GM21529 (cell line): ENCODE results near the gene ADAMTSL2.

Experiments used
- ATAC-seq: cut with Tn5 transposase; IDR thresholded peaks from one replicate; pipeline ENCODE4 v1.9.1; 2021; ENCODE audit not compliant: unreplicated experiment

The ADAMTSL2 gene

GRCh38 chr9:133517711-133518110, 16.8 kb upstream of the ADAMTSL2 start:
- no peak for ATAC-seq

- no peak for ATAC-seq
Measured at GRCh38 chr9:133518200-133518599, 16.3 kb upstream of the ADAMTSL2 start.

DNA sequence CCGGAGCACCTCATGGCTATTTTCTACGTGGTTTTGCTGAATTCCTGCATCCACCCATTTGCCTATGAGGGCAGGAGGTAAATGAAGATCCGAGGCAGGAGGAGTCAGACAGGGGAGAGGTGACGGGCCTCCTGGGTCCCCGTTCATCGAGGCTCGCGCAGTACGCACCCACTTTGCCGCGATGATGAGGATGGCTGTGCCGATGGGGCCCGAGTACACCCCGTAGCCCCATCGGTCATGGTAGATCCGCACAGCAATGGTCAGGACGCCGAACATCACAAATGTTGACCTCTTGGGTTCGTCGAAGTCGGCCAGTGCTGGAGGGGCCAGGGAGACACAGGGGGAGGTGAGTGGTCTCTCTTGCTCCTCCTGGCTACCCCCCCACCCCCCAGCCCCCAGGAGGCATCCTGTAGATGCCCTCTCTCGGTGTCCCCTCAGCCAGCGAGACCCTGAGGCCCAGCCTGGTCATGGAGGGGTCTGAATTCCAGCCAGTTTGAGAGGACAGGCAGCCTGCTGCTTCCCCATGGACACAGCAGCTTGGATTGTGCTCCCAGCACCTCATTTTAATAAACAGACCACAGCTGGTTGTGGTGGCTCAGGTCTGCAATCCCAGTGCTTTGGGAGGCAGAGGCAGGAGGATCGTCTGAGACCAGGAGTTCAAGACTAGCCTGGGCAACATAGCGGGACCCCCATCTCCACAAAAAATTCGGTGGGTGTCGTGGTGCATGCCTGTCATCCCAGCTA, 15.6 kb upstream of the ADAMTSL2 start:
- no peak for ATAC-seq

DNA sequence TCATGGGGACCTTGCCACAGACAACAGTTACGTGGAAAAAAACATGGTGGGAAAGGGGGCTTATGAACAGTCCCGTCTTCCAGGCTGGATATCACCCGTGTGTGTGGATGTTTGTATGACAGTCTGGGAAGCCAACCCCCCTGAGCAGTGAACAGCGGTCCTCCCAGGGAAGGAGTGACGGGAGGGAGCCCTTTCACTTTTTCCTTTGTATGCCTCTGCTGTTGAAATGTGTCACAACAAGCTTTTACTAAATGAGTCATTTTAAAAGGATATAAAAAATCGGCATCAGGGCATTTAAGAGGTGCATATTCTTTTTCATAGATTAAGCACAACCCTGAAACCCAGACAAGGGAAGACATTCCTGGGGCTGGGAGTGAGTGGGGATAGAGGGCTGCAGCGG, 14.8 kb upstream of the ADAMTSL2 start:
- ATAC-seq = no peak

GRCh38 chr9:133520121-133520835, 14.2 kb upstream of the ADAMTSL2 start:
- no peak for ATAC-seq

GRCh38 chr9:133521122-133522072, 13.1 kb upstream of the ADAMTSL2 start:
- no peak for ATAC-seq

DNA sequence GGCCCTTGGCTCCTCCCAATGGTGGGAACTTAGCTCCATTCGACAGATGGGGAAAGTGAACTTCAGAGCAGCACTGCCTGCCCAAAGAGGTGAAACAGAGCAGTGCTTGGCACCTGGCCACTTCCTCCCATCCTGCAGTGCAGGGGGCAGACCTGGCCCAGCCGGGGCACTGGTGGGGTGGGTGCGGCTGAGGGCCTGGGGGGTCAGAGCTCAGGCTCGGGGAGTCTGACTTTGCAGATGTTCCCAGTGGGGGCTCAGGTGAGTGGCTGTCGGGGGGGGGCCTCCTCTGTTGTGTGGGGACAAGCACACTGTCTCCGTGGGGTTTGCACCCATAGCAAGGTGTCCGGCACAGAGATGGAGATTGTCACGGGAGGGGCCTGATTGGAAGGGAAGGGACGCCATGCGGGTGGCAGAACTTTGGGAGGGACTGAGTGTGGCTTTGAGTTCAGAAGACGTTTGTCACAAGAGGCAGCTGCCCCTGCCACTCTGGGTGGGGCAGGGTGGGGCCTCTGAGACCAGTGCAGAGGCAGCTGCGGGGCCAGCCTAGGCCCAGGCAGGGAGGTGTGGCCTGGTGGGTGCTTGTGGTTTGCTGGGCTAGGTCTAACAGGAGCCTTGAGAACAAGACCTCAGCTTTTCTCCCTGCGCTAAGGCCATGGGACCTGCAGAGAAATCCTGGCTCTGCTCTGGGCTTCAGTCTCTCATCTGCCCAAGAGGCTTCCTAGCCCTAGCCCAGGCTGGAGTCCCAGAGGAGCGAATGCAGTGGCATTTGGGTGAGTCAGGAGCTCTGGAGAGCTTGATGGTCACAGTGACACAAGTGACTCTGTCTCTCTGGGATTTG, 12.2 kb upstream of the ADAMTSL2 start:
- no peak for ATAC-seq

DNA sequence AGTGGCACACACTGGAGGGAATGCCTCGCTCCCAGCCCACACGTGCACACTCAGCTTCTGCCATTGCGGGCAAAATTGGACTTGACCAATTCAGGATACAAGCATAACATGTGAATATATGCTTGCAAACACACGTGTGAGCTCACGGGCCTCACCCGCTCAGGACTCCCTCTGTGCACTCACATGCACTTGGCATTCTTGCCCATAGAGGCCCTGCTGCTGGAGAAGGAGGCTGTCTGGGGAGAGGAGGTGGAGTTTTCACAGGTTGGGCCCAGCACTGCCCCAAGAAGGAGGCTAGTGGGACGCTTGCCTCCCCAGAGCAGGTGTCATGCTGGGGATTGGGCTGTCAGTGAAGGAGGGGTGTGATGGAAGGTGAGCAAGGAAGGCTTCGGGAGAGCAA, 11.4 kb upstream of the ADAMTSL2 start:
- ATAC-seq = no peak

DNA sequence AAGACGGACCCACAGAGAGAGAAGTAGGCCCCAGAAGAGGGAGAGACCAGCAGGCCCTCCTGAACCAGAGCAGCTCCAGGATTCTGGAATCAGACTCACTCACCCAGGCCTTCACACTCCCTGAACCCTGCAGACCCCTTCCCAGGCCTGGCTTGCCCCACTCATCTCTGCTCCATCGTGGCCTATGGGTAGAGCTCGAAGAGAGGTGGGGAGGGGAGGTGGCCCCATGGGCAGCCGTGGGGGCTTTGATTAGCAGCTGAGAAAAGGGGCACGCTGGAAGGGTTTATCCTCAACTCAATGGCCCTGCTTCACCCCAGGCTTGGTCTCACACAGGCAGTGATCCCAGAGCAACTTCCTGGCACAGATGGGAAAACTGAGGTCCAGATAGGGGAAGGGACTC, 10.4 kb upstream of the ADAMTSL2 start:
- ATAC-seq = no peak

GRCh38 chr9:133524679-133525228, 9.8 kb upstream of the ADAMTSL2 start, which contains the start of gene MYMK:
MYMK (minus strand) TSS chr9:133524959; CDS start chr9:133524844, 115 bp downstream.
- ATAC-seq = no peak

DNA sequence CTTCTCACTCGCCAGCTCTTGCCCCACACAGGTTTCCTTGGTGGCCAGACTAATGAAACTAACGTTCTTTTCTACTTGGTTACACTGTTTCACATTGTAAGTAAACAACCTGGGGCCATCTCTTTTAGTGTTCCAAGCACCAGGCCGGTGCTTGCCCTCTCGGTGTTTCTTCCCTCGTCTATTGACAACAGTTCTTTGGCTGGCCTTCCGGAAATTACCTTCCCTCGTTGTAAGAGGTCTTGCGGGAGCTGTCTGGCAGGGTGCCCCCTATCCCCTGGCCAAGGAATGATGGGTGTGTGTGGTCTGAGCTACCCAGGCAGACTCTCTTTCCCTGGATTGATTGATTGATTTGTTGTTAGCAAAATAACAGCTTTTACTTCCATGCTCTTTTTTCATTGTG, 8.8 kb upstream of the ADAMTSL2 start:
- no peak for ATAC-seq

DNA sequence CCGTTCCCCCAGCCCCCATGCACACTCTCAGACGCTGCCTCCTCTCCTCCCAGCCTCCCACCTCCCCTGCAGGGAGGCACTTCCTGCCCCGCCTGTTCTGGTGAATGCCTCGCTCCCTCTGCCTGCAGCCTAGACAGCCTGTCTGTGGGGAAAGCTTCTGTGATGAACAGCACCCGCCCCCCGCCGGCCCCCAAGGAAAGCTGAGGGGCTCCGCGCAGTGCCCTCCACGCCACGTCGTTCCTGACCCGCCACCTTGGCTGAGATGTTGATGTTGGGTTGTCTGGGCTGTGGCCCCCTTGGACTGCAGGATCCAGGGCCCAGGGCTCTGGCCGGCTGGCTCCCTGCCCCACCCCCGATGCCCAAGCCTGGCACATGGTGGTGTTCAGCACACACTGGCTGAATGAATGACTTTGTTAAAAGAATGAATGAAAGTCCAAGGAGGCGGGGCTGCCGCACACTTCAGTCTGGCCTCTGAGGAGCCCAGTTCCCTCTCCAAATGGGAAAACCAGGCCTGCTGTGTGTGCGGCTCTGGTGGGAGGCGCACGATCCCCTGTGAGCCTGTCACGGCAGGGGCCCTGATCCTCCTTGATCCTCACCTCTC, 7.7 kb upstream of the ADAMTSL2 start:
- ATAC-seq = no peak

- ATAC-seq = no peak
Measured at GRCh38 chr9:133527444-133527920, 7.0 kb upstream of the ADAMTSL2 start.

DNA sequence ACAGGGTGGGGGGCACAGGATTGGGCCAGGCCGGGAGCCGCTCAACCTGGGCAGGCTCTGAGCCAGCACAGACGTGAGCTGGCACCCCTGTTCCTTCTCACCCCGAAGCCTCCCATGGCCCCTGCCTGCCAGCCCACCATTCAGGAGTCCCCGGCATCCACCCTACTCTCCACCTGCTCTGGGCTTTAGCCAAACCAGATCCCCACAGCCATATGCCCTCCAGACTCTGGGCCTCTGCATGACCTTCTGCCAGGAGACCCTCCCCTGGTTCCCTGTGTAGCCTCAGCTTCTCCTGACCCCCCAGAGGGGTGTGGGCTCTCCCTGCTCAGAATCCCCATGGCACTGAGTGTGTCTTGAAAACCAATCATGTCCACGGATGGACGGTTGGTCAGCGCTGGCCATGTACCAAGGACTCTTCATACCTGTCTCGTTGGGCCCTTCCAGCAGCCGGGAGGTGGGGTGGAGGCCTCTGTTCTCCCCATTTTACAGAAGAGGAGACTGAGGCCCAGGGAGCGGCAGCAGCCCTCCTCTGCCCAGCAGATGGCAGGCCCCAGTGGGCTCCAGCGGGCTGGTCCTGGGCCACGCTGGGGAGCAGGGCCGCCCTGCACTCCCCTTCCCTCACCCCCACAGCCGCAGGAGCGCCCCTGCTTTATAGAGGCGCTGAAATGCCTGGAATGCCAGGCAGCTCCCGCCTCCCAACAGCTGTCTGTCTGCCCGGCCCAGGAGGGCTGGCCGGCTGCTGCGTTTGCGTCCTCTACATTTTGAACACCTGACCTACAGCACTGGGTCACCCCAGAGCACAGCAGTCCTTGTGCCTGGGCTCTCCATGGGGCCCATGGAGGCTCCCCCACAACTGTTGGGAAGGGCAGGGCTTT, 6.3 kb upstream of the ADAMTSL2 start:
- no peak for ATAC-seq

DNA sequence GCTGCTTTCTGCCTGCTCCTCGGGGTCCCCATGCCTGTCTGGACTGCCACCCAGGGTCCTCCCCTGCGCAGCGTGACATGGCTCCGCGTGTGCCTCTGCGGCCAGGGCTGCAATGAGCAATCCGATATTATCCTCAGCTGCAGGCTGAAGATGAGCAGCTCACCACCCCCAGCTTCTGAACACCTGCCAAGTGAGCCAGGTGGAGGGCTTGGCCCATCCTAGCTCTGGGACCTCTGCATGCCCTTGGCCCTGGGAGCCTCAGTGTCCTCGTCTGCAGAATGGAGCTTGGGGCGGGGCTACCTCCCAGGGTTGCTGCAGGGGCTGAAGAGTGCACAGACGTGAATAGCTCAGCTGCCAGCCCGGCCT, 5.6 kb upstream of the ADAMTSL2 start:
- no peak for ATAC-seq

DNA sequence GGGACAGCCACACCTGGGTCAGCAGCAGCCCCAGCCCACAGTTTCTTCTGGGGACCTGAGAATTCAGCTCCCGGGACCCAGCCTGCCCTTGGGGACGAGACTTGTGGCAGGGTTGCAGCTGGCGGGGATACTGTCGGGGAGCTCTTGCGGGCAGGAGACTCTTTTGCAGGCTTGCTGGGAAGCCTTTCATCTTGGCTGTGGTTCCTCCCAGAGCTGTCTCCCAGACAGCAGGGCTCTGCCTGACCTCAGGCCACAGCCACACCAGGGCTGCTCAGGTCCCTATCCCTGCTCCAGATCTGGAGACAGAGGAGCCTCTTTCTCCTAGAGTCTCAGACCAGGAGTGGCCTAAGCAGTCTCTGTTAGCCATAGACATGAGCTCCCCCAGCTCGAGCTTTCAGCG, 5.0 kb upstream of the ADAMTSL2 start:
- no peak for ATAC-seq

DNA sequence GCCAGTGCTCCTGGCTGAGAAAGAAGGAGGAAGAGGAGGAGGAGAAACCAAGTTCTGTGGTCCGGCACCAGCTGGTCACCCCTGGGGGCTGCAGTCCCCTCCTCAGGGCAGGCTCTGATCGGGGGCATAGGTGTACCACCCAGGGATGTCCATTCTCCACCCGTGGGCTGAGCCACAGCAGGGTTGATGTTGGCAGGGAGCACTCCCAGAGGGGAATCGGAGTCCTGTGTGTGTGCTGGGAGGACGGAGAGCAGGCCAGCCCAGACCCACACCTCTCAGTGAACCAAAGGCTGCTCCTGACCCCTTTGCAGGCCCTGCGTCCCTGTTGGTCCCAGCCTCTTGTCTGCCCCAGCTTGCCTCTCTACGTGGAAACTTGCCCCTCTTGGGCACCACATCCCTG, 4.6 kb upstream of the ADAMTSL2 start:
- ATAC-seq = no peak

- no peak for ATAC-seq
Measured at GRCh38 chr9:133531293-133531692, 3.2 kb upstream of the ADAMTSL2 start.
